GM12864 (cell line): ENCODE results near the gene ZNF260.

Experiments
- DNase-seq: peaks from one replicate; pipeline ENCODE4 v3.0.0-alpha.2; 2011; ENCODE audit warnings: low read depth
- H3K4me3 ChIP-seq: 2 replicates; pipeline ENCODE4 v1.5.1; 2011; ENCODE audit warnings: mild to moderate bottlenecking, low read depth, low read length, control low read depth
- TF ChIP-seq, protein P1 (sequence below): IDR thresholded peaks from 2 replicates; pipeline ENCODE4 v1.5.1; 2011; ENCODE audit warnings: low read depth, mild to moderate bottlenecking, moderate library complexity, low read length, control low read depth, inconsistent platforms; ENCODE audit errors: missing control alignments

Gene ZNF260

DNA sequence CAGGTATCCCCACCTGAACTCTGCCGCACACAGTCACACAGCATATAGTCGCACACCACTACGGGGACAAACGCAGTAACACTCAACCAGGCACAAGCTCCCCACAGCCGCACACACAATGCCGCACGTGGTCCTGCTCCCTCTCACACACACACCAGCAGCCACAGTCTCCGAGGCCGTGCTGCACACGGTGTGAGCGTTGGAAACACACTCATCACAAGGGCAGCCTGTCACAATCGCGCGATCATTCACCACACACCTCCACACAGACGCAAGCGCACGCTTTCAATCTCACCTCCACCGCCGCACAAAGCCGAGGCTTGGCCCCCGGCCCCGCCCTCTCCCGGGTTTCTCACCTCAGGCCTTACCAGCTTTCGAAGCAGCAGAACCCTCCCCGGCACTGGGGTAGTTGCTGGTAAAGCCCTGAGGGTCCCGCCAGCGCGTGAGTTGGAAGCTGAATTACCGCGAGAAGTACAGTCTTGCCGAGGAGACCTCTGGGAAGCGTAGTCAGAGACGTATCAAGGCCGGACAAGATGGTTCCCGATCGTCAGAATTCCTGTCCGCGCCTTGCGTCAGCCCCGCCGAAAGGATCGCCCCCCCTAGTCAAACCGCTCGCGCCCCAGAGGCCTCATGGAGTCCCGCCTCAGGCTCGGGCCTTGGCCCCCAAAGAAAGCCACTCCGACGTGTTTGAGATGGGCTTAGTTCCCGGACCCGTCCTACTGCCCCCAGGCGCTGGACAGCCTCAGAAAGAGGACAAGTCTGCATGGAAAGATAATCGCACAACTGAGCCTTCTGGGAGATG is 38.8 kb downstream of the ZNF260 start, which contains the start of gene ZNF566:
TSS of gene ZNF566 (minus strand) at position 444 of the 802 bp plus-strand sequence. CDS start 13,004 bp downstream, outside the sequence.
- H3K4me3 ChIP-seq = peak within 1 kb of the TSS; percentile 85
- peak; percentile 98 for DNase-seq
- TF ChIP-seq, protein P1, sequence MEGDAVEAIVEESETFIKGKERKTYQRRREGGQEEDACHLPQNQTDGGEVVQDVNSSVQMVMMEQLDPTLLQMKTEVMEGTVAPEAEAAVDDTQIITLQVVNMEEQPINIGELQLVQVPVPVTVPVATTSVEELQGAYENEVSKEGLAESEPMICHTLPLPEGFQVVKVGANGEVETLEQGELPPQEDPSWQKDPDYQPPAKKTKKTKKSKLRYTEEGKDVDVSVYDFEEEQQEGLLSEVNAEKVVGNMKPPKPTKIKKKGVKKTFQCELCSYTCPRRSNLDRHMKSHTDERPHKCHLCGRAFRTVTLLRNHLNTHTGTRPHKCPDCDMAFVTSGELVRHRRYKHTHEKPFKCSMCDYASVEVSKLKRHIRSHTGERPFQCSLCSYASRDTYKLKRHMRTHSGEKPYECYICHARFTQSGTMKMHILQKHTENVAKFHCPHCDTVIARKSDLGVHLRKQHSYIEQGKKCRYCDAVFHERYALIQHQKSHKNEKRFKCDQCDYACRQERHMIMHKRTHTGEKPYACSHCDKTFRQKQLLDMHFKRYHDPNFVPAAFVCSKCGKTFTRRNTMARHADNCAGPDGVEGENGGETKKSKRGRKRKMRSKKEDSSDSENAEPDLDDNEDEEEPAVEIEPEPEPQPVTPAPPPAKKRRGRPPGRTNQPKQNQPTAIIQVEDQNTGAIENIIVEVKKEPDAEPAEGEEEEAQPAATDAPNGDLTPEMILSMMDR = no peak

DNA sequence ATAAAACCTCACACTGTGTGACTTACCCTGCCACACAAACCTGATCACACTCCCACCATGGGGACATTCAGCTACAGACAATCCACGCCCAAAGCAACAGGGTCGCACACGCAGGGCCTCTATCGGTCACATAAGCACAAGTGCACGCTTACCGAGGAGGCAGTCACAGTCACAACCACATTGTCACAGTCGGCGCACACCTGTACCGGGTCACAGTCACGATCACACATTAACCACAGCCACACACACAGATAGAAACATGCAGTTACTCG is 39.3 kb downstream of the ZNF260 start:
- TF ChIP-seq, protein P1 = peak; percentile 30
- H3K4me3 ChIP-seq = peak overlapping the region; percentile 85
- DNase-seq = peak; percentile 40

DNA sequence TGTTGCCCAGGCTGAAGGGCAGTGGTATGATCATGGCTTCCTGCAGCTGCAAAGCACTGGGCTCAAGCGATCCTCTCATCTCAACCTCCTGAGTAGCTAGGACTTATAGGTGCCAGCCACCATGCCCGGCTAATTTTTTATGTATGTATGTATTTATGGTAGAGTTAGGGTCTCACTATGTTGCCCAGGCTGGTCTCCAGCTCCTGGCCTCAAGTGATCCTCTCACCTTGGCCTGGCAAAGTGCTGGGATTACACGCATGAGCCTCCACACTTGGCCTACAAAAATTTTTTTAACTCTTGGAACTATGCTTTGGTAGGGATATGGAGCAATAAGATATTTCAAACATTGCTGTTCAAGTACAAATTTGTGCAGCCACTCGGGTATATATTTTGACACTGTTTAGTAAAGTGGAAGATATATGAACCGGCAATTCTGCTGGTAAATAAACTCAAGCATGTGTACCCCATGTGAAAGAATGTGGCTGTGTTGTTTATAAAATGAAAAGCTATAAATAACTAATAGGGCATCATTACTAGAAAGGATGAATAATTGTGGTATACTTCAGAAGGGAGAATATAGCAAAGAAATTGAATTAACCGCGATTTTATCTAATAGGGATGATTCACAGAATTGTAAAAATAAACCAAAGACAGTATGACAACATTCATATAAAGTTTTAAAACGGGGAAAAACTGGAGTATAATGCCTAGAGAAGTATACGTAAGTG is 39.8 kb downstream of the ZNF260 start:
- DNase-seq = no peak
- H3K4me3 ChIP-seq = peak overlapping the region; percentile 85
- TF ChIP-seq, protein P1 = no peak

DNA sequence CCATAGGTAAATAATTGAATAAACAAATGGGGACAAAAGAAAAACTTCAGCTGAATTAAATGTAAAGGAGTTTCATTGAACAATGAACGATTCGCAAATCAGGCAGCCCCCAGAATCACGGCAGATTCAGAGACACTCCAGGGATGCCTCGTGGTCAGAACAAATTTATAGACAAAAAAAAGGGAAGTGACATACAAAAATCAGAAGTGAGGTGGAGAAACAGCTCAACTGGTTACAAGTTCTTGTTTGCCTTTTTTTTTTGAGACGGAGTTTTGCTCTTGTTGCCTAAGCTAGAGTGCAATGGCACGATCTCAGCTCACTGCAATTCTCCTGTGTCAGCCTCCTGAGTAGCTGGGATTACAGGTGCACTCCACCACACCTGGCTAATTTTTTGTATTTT is 44.4 kb downstream of the ZNF260 start:
- no peak overlapping the region for H3K4me3 ChIP-seq
- no peak for DNase-seq
- TF ChIP-seq, protein P1 = no peak

DNA sequence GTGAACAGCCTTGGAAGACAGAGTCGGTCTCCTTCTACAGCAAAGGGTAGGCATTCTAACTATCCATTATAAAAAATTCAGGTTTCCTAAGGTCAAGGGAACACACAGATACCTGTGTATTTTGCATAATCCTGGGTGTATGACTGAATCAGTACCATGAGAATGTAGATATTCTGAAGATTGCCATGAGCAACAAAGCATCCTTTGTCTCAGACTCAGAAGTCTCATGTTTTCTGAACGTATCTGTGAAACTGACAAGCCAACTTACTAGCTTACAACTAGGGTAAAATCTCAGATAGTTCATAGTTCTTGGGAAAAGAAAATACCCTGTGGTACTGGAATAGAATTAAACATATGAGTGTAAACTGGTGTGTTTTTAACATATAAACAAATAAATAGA is 45.2 kb downstream of the ZNF260 start:
- DNase-seq = no peak
- TF ChIP-seq, protein P1 = no peak
- no peak overlapping the region for H3K4me3 ChIP-seq
